SK-N-SH (cell line): ENCODE data around the gene IPPK. TPM values are rescaled to one million over a fixed set of nuclear protein-coding genes. Genes with fewer than 3 reads are reported as not detected.

Experiments
- CTCF ChIA-PET: fragments of 300-600, 350-600 bp; formaldehyde crosslinking; extraction: SDS; loops from one replicate; lab custom pipeline; 2021; lab: Yijun Ruan, JAX
- POLR2A ChIA-PET: fragments of 350-600 bp; sonication (Branson Sonifier 250); formaldehyde crosslinking; extraction: SDS; loops from one replicate; lab custom pipeline; 2020; ENCODE audit warnings: antibody characterized with exemption, inconsistent platforms; lab: Yijun Ruan, JAX
- DNase-seq: peaks from one replicate; pipeline ENCODE4 v3.0.0; 2012
- H2AFZ ChIP-seq: fragments of 200-600 bp; sonication (generic); 2 replicates; pipeline ENCODE4 v1.8.1; 2016; ENCODE audit warnings: antibody characterized with exemption, mild to moderate bottlenecking, low read depth
- H3F3A ChIP-seq: fragments of 200-600 bp; sonication (generic); replicated peaks from 2 replicates; pipeline ENCODE3; 2016; ENCODE audit warnings: antibody characterized with exemption, mild to moderate bottlenecking; ENCODE audit not compliant: insufficient read depth
- H3K27ac ChIP-seq, 2 experiments: fragments of 200-500 bp in 1 of 2; fragments of 200-600 bp in 1 of 2; sonication (Bioruptor generic) in 1 of 2; sonication (generic), shearing (Covaris generic) in 1 of 2; 2 replicates each; pipeline versions ENCODE4 v1.5.1 to v1.6.1; 2014 to 2016; ENCODE audit warnings: low read depth in 2 of 2, inconsistent platforms in 1 of 2, low read length in 1 of 2, mild to moderate bottlenecking in 1 of 2, mixed read lengths in 1 of 2
- H3K27me3 ChIP-seq: fragments of 200-600 bp; sonication (generic), shearing (Covaris generic); 2 replicates; pipeline ENCODE4 v1.6.1; 2016; ENCODE audit warnings: mixed run types; ENCODE audit not compliant: insufficient read depth
- H3K36me3 ChIP-seq, 2 experiments: fragments of 200-500 bp in 1 of 2; fragments of 200-600 bp in 1 of 2; sonication (Bioruptor generic) in 1 of 2; sonication (generic) in 1 of 2; replicated peaks in 1 of 2; 2 replicates each; pipeline versions ENCODE3 to v1.5.1; 2014 to 2016; ENCODE audit warnings: low read length in 1 of 2, mild to moderate bottlenecking in 1 of 2; ENCODE audit not compliant: insufficient read depth in 2 of 2, control insufficient read depth in 1 of 2
- H3K4me1 ChIP-seq, 2 experiments: fragments of 200-500 bp in 1 of 2; fragments of 200-600 bp in 1 of 2; sonication (Bioruptor generic) in 1 of 2; sonication (generic), shearing (Covaris generic) in 1 of 2; 2 replicates each; pipeline versions ENCODE4 v1.5.1 to v1.6.1; 2014 to 2016; ENCODE audit warnings: low read depth in 1 of 2, low read length in 1 of 2, mixed run types in 1 of 2; ENCODE audit not compliant: insufficient read depth in 2 of 2, control insufficient read depth in 1 of 2
- H3K4me2 ChIP-seq: fragments of 200-600 bp; sonication (generic), shearing (Covaris generic); 2 replicates; pipeline ENCODE4 v1.6.1; 2017; ENCODE audit warnings: mixed run types
- H3K4me3 ChIP-seq, 2 experiments: fragments of 200-500 bp in 1 of 2; fragments of 200-600 bp in 1 of 2; sonication (Bioruptor generic) in 1 of 2; sonication (generic), shearing (Covaris generic) in 1 of 2; 2 replicates each; pipeline versions ENCODE4 v1.5.1 to v1.8.1; 2014 to 2016; ENCODE audit warnings: low read depth in 2 of 2, inconsistent platforms in 1 of 2, low read length in 1 of 2, mild to moderate bottlenecking in 1 of 2, mixed read lengths in 1 of 2, moderate library complexity in 1 of 2
- H3K79me2 ChIP-seq: fragments of 200-600 bp; sonication (generic); 2 replicates; pipeline ENCODE4 v1.8.1; 2017; ENCODE audit warnings: mild to moderate bottlenecking; ENCODE audit not compliant: insufficient read depth
- H3K9ac ChIP-seq: fragments of 200-600 bp; sonication (generic); 2 replicates; pipeline ENCODE4 v1.6.1; 2017; ENCODE audit warnings: mixed run types
- H3K9me2 ChIP-seq: fragments of 200-600 bp; sonication (generic); 2 replicates; pipeline ENCODE4 v1.6.1; 2017; ENCODE audit warnings: mixed run types
- H3K9me3 ChIP-seq: fragments of 200-600 bp; sonication (generic); 2 replicates; pipeline ENCODE4 v1.6.1; 2017; ENCODE audit warnings: mixed run types, mild to moderate bottlenecking, moderate library complexity
- H4K20me1 ChIP-seq: fragments of 200-600 bp; sonication (generic); 2 replicates; pipeline ENCODE4 v1.6.1; 2017; ENCODE audit warnings: mild to moderate bottlenecking, mixed run types; ENCODE audit not compliant: insufficient read depth
- EP300 ChIP-seq, 2 experiments: IDR thresholded peaks; 2 replicates each; pipeline versions ENCODE4 v1.4.0 to v1.6.1; 2012; ENCODE audit warnings: borderline replicate concordance in 1 of 2, low read depth in 1 of 2, low read length in 1 of 2
- EZH2phosphoT487 ChIP-seq: fragments of 200-600 bp; sonication (generic); IDR thresholded peaks from 2 replicates; pipeline ENCODE4 v1.6.1; 2017; ENCODE audit warnings: low read depth, mixed run types, mild to moderate bottlenecking, antibody characterized with exemption, moderate library complexity, borderline replicate concordance
- FOXJ3 ChIP-seq: sonication (generic); formaldehyde crosslinking; IDR thresholded peaks from 2 replicates; pipeline ENCODE4 v1.5.1; 2020; ENCODE audit warnings: mild to moderate bottlenecking, missing genetic modification reagents
- FOXM1 ChIP-seq: IDR thresholded peaks from 2 replicates; pipeline ENCODE4 v1.4.0; 2012; ENCODE audit warnings: low read depth, mild to moderate bottlenecking
- JUND ChIP-seq: IDR thresholded peaks from 2 replicates; pipeline ENCODE4 v1.4.0; 2012
- NFIC ChIP-seq: IDR thresholded peaks from 2 replicates; pipeline ENCODE4 v1.4.0; 2012; ENCODE audit warnings: borderline replicate concordance
- PBX3 ChIP-seq: IDR thresholded peaks from 2 replicates; pipeline ENCODE4; 2012
- SMC3 ChIP-seq: IDR thresholded peaks from 2 replicates; pipeline ENCODE4 v1.6.1; 2012; ENCODE audit warnings: low read depth, low read length, improper control_type of control experiment
- TAF1 ChIP-seq: IDR thresholded peaks from 2 replicates; pipeline ENCODE4 v1.6.1; 2012; ENCODE audit warnings: low read depth, mild to moderate bottlenecking, low read length, moderate library complexity, borderline replicate concordance
- TCF12 ChIP-seq: IDR thresholded peaks from 2 replicates; pipeline ENCODE4 v1.4.0; 2012
- TEAD4 ChIP-seq: IDR thresholded peaks from 2 replicates; pipeline ENCODE4 v1.4.0; 2012; ENCODE audit warnings: mild to moderate bottlenecking, borderline replicate concordance; ENCODE audit not compliant: insufficient read depth
- WGBS: methylation state at CpG from one replicate; pipeline ENCODE4 v1.1.6; 2017; ENCODE audit warnings: low lambda C conversion rate; 5-methylcytosine and 5-hydroxymethylcytosine counted together
- polyA plus RNA-seq, 3 experiments: library from polyadenylated mRNA; depleted of rRNA; stranded (reverse); fragments of >200 nt; gene quantifications; 2 replicates each; pipeline ENCODE4 v1.2.3, GENCODE V29; 2012
- TF ChIP-seq, protein P1 (sequence below): fragments of 200-600 bp; sonication (generic); IDR thresholded peaks from 2 replicates; pipeline ENCODE4 v1.6.1; 2017; ENCODE audit warnings: antibody characterized with exemption, mild to moderate bottlenecking, moderate library complexity

Gene IPPK
- polyA plus RNA-seq, 1 of the 3 experiments (the other 2 are of a cell fraction) = 16.5 TPM

- POLR2A ChIA-PET = no interaction called here
- Histone ChIP-seq H3K36me3 (peaks cover 0 to 29% of the 10 kb centered on the region in 2 experiments), H3K9ac (no peak overlapping the region), H3K4me1 (peaks cover 0 to 5% of the 10 kb centered on the region in 2 experiments; a peak in 2 of 4 replicates), H3K4me2 (no peak overlapping the region), H3F3A (no peaks in the 10 kb centered on the region), H3K27ac (no peak overlapping the region), H3K9me3 (no peaks in the 10 kb centered on the region), H3K27me3 (no peaks in the 10 kb centered on the region), H2AFZ (no peak overlapping the region), H4K20me1 (peaks cover 14% of the 10 kb centered on the region), H3K9me2 (no peaks in the 10 kb centered on the region), H3K79me2 (peaks cover 72% of the 10 kb centered on the region), H3K4me3 (no peak overlapping the region)
- CTCF ChIA-PET = interaction anchor here (1.0 to 1.4 kb wide), 3 partner anchors 9 to 517 kb away, joined by 3 to 4 read pairs (median 3); no protein-coding TSS in a partner anchor
- TF ChIP-seq NFIC (no peak), EP300 (IDR thresholded peaks at IDR 0.05; ENCODE audit: borderline replicate concordance in 1 of 2, low read depth in 1 of 2, low read length in 1 of 2) (no peak), EZH2phosphoT487 (no peak), PBX3 (no peak), FOXM1 (no peak), SMC3 (no peak), TEAD4 (no peak)
- TF ChIP-seq, protein P1, sequence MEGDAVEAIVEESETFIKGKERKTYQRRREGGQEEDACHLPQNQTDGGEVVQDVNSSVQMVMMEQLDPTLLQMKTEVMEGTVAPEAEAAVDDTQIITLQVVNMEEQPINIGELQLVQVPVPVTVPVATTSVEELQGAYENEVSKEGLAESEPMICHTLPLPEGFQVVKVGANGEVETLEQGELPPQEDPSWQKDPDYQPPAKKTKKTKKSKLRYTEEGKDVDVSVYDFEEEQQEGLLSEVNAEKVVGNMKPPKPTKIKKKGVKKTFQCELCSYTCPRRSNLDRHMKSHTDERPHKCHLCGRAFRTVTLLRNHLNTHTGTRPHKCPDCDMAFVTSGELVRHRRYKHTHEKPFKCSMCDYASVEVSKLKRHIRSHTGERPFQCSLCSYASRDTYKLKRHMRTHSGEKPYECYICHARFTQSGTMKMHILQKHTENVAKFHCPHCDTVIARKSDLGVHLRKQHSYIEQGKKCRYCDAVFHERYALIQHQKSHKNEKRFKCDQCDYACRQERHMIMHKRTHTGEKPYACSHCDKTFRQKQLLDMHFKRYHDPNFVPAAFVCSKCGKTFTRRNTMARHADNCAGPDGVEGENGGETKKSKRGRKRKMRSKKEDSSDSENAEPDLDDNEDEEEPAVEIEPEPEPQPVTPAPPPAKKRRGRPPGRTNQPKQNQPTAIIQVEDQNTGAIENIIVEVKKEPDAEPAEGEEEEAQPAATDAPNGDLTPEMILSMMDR = no peak
- WGBS = 92% methylated on average over 16 of the region's 17 CpGs
- DNase-seq = no peak
Observed at GRCh38 chr9:92657296-92658094, 12.4 kb downstream of the IPPK start.

GRCh38 chr9:92656537-92656925 lies 13.4 kb downstream of the IPPK start:
- Histone ChIP-seq H3K79me2 (peaks cover 63% of the 10 kb centered on the region), H3K36me3 (peaks cover 0 to 31% of the 10 kb centered on the region in 2 experiments)
- DNase-seq = no peak

More at GRCh38 chr9:92656537-92656925, 13.4 kb downstream of the IPPK start:
- no peak overlapping the region for H3K9ac ChIP-seq
- no peak overlapping the region for H2AFZ ChIP-seq
- no peaks in the 10 kb centered on the region for H3F3A ChIP-seq
- CTCF ChIA-PET = no interaction called here
- peaks cover 0 to 10% of the 10 kb centered on the region in 2 experiments; a peak in 2 of 4 replicates for H3K4me1 ChIP-seq
- POLR2A ChIA-PET = no interaction called here
- TF ChIP-seq JUND (no peak), TCF12 (no peak), FOXJ3 (CRISPR knock-in tag) (no peak), TAF1 (no peak)
- H3K9me3 ChIP-seq = no peaks in the 10 kb centered on the region
- H3K27me3 ChIP-seq = no peaks in the 10 kb centered on the region
- WGBS = 94% methylated on average over 8 of the region's 11 CpGs
- no peaks in the 10 kb centered on the region for H3K9me2 ChIP-seq
- no peak overlapping the region for H3K4me3 ChIP-seq
- H3K4me2 ChIP-seq = no peak overlapping the region
- peaks cover 9% of the 10 kb centered on the region; the same call in 1 of the 2 replicates for H4K20me1 ChIP-seq
- H3K27ac ChIP-seq = no peak overlapping the region
